ENCODE data around the gene AKT3. TPM values are rescaled to one million over a fixed set of nuclear protein-coding genes. Genes with fewer than 3 reads are reported as not detected.

Gene AKT3
- total and polyA plus RNA-seq, 2 of the 8 experiments (the other 6 are each of a cell fraction or from before 2014, with no cell fraction given), result 6.0 to 36.4 TPM

GRCh38 chr1:243731974-243732625 lies 117.9 kb downstream of the AKT3 start (continued):
- TF ChIP-seq CHD7 (IDR thresholded peaks at IDR 0.05; ENCODE audit: insufficient replicate concordance, low read length) (no peak), SP1 (IDR thresholded peaks at IDR 0.05; ENCODE audit: low read depth, low read length) (no peak), YY1 (IDR thresholded peaks at IDR 0.05; ENCODE audit: low read depth, low read length) (no peak), RFX5 (IDR thresholded peaks at IDR 0.05; ENCODE audit: borderline replicate concordance, low read depth, low read length) (no peak)

All from H1 (cell line).